HEK293 (cell line): ENCODE results near the gene NLRP6.

Experiments used
- CTCF ChIA-PET: fragments of 350-600 bp; formaldehyde crosslinking; extraction: SDS; loops from one replicate; lab custom pipeline; 2021; ENCODE audit warnings: antibody characterized with exemption; lab: Yijun Ruan, JAX
- POLR2A ChIA-PET: fragments of 300-600 bp; formaldehyde crosslinking; extraction: SDS; loops from one replicate; lab custom pipeline; 2020; ENCODE audit warnings: antibody characterized with exemption, inconsistent platforms; lab: Yijun Ruan, JAX
- H3K27ac ChIP-seq: fragments of 200-500 bp; sonication (Bioruptor generic); 2 replicates; pipeline ENCODE4 v1.5.1; 2014; ENCODE audit warnings: low read depth, low read length, control low read depth, inconsistent platforms; ENCODE audit errors: extremely low read depth
- H3K36me3 ChIP-seq, 2 experiments: fragments of 200-500 bp in 1 of 2; sonication (Bioruptor generic) in 1 of 2; 1 replicate in 1 of 2; 2 replicates in 1 of 2; pipeline ENCODE4 v1.5.1; 2014 to 2017; ENCODE audit warnings: inconsistent platforms in 2 of 2, low read length in 2 of 2; ENCODE audit not compliant: control insufficient read depth in 2 of 2, insufficient read depth in 1 of 2
- H3K4me1 ChIP-seq: fragments of 200-500 bp; sonication (Bioruptor generic); 2 replicates; pipeline ENCODE4 v1.5.1; 2014; ENCODE audit warnings: mild to moderate bottlenecking, low read length, inconsistent platforms; ENCODE audit not compliant: control insufficient read depth, insufficient read depth
- H3K4me3 ChIP-seq: 2 replicates; pipeline ENCODE4 v1.5.1; 2011; ENCODE audit warnings: low read depth, mild to moderate bottlenecking, control low read depth, low read length, moderate library complexity
- H3K9me3 ChIP-seq: fragments of 200-500 bp; sonication (Bioruptor generic); 2 replicates; pipeline ENCODE4 v1.5.1; 2014; ENCODE audit warnings: low read depth, low read length, inconsistent platforms; ENCODE audit not compliant: control insufficient read depth, insufficient read depth
- ELK4 ChIP-seq: IDR thresholded peaks from 2 replicates; pipeline ENCODE4 v1.6.1; 2011; ENCODE audit warnings: mild to moderate bottlenecking, low read depth, low read length, borderline replicate concordance
- INSM2 ChIP-seq: fragments of 450-650 bp; formaldehyde crosslinking; IDR thresholded peaks from 2 replicates; pipeline ENCODE4 v1.5.1; 2016; ENCODE audit warnings: missing biosample characterization, missing genetic modification characterization
- SP3 ChIP-seq: fragments of 450-650 bp; formaldehyde crosslinking; IDR thresholded peaks from 2 replicates; pipeline ENCODE4 v1.5.1; 2016; ENCODE audit warnings: missing biosample characterization, missing genetic modification characterization
- ZNF138 ChIP-seq: fragments of 450-650 bp; formaldehyde crosslinking; IDR thresholded peaks from 2 replicates; pipeline ENCODE4 v1.5.1; 2016; ENCODE audit warnings: missing biosample characterization, missing genetic modification characterization, borderline replicate concordance
- ZNF341 ChIP-seq: fragments of 450-650 bp; formaldehyde crosslinking; IDR thresholded peaks from 2 replicates; pipeline ENCODE4; 2016; ENCODE audit warnings: low read depth, missing biosample characterization, missing genetic modification characterization
- ZNF449 ChIP-seq: fragments of 450-650 bp; formaldehyde crosslinking; IDR thresholded peaks from 2 replicates; pipeline ENCODE4 v1.5.1; 2017; ENCODE audit warnings: missing biosample characterization, mild to moderate bottlenecking, missing genetic modification characterization, moderate library complexity
- ZNF48 ChIP-seq: fragments of 450-650 bp; formaldehyde crosslinking; IDR thresholded peaks from 2 replicates; pipeline ENCODE4 v1.5.1; 2016; ENCODE audit warnings: missing biosample characterization, missing genetic modification characterization
- ZNF514 ChIP-seq: fragments of 450-650 bp; formaldehyde crosslinking; IDR thresholded peaks from 2 replicates; pipeline ENCODE4 v1.5.1; 2016; ENCODE audit warnings: missing biosample characterization, missing genetic modification characterization
- ZNF518A ChIP-seq: fragments of 450-650 bp; formaldehyde crosslinking; conservative IDR thresholded peaks from 2 replicates; pipeline ENCODE4 v1.5.1; 2016; ENCODE audit warnings: low read depth, missing biosample characterization, missing genetic modification characterization
- ZNF555 ChIP-seq: fragments of 450-650 bp; formaldehyde crosslinking; conservative IDR thresholded peaks from 2 replicates; pipeline ENCODE4 v1.5.1; 2017; ENCODE audit warnings: missing biosample characterization, mild to moderate bottlenecking, missing genetic modification characterization, inconsistent platforms
- ZNF571 ChIP-seq: fragments of 450-650 bp; formaldehyde crosslinking; IDR thresholded peaks from 2 replicates; pipeline ENCODE4 v1.5.0; 2017; ENCODE audit warnings: missing biosample characterization, missing genetic modification characterization
- ZNF596 ChIP-seq: fragments of 450-650 bp; IDR thresholded peaks from 2 replicates; pipeline ENCODE4 v1.5.0; 2018; ENCODE audit warnings: missing biosample characterization, mild to moderate bottlenecking, missing genetic modification characterization, moderate library complexity
- ZNF692 ChIP-seq: fragments of 450-650 bp; formaldehyde crosslinking; IDR thresholded peaks from 2 replicates; pipeline ENCODE4 v1.5.1; 2016; ENCODE audit warnings: missing biosample characterization, missing genetic modification characterization
- ZSCAN23 ChIP-seq: fragments of 450-650 bp; formaldehyde crosslinking; IDR thresholded peaks from 2 replicates; pipeline ENCODE4 v1.5.1; 2016; ENCODE audit warnings: missing biosample characterization, missing genetic modification characterization

Gene NLRP6

GRCh38 chr11:271319-271715 is 6.9 kb upstream of the NLRP6 start (continued):
- no peak for TF ChIP-seq ELK4
- no peak for TF ChIP-seq ZNF692
- no peak for TF ChIP-seq ZNF449

GRCh38 chr11:272195-272930 is 5.8 kb upstream of the NLRP6 start:
- TF ChIP-seq ZNF518A (tag by site-specific recombination) (no peak), ZNF138 (tag by site-specific recombination) (no peak), ZNF341 (tag by site-specific recombination) (no peak), ZNF596 (tag by site-specific recombination) (no peak), ZNF571 (tag by site-specific recombination) (no peak), INSM2 (tag by site-specific recombination) (no peak), ZNF555 (tag by site-specific recombination) (no peak), ZSCAN23 (tag by site-specific recombination) (no peak), ZNF48 (tag by site-specific recombination) (no peak), SP3 (no peak), ZNF514 (tag by site-specific recombination) (no peak)
- no peaks in the 10 kb centered on the region for H3K9me3 ChIP-seq
- no peak overlapping the region for H3K4me3 ChIP-seq
- ChIA-PET POLR2A (no interaction called here), CTCF (interaction anchor here (1.0 kb wide), 1 partner anchor 21 kb away, joined by 4 read pairs; no protein-coding TSS in a partner anchor)
- no peaks in the 10 kb centered on the region for H3K4me1 ChIP-seq
- H3K36me3 ChIP-seq = no peaks in the 10 kb centered on the region
- H3K27ac ChIP-seq = no peak overlapping the region
